NCI-H1048 (cell line): ENCODE data around the gene MPV17.
"Not testable (repeated sequence)": the region's sequence is repeated elsewhere in the genome, so short reads cannot be mapped to it uniquely, and the experiment has no call there.

Source experiments
- DNase-seq: peaks from one replicate; lab custom pipeline; 2025; lab: John Stamatoyannopoulos, UW

Gene MPV17, protein sequence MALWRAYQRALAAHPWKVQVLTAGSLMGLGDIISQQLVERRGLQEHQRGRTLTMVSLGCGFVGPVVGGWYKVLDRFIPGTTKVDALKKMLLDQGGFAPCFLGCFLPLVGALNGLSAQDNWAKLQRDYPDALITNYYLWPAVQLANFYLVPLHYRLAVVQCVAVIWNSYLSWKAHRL

GRCh38 chr2:27322766-27323595 is at the start of gene MPV17:
Gene MPV17, minus strand, starts transcription at chr2:27323097. Its CDS starts 580 bp downstream, at chr2:27322517.
- DNase-seq = peak; percentile 76

DNA sequence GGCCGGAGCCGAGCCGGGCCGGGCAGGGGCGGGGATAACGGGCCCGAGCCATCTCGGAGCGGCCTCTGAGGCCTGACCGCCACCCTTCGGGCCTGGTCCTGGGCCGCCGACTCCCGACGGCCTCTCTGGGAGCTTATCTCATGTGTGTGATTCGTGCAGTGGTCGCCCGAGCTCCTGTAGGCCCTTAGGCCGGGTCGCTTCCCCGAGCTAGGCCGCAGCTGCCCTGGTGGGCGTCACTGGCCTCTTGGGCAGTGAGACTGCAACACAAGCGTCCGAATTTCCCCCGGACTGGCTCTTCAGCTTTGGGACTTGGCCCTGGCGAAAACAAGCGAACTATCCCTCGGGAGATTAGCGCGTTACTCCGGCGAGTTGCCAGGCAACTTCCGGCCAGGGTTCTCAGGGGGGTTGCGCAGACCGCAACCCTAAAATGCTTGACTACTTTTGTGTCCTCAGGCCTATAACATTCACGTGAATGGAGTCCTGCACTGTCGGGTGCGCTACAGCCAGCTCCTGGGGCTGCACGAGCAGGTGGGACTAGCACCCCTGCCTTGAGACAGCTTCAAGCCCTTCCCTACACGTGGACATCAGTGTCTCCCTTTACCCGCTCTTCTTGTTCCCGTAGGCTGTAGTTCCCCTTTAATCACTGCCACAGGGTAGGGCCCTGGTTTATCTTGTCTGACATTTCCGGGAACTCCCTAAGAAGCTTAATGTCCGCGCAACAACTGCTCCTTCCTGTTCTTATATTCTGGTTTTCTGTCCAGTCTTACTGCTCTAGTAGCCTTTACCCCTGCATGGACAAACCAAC is 48.1 kb upstream of the MPV17 start:
- DNase-seq = no peak

GRCh38 chr2:27370026-27370815 is 47.3 kb upstream of the MPV17 start, which contains the start of the genes EIF2B4 and SNX17:
Gene EIF2B4, minus strand, starts transcription at chr2:27370338. Its CDS starts 24 bp downstream, at chr2:27370314.
Gene SNX17, plus strand, starts transcription at chr2:27370616. Its CDS starts 128 bp downstream, at chr2:27370744.
- DNase-seq = peak; percentile 95

DNA sequence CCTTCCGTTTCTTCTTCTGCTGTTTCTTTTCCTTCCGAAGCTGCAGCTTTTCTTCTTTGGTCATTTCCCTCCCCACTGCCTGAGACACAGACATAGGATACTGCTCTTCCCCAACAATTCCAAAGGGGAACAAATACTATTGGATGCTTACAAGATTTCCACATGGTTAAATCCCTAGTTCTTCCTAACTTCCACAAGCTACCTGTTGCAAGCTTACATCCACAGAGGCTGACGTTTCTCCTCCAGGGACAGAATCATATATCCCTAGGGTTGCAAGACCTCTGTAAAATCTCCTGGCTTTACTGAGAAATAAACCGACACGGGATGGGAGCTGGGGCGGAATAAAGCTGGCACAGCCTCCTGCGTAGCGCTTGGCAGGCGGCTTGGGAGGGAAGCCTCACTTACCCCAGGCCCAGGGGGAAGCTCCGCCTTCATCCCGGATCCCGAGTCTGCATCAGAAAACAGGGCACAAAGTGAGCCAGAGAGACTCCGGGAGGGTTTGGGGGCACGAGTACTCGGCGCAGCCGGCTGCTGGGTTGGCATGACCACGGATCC is 46.7 kb upstream of the MPV17 start:
- peak; percentile 36 for DNase-seq

- no peak for DNase-seq
These were observed 41.0 kb upstream of the MPV17 start for GRCh38 chr2:27363933-27364332.

DNA sequence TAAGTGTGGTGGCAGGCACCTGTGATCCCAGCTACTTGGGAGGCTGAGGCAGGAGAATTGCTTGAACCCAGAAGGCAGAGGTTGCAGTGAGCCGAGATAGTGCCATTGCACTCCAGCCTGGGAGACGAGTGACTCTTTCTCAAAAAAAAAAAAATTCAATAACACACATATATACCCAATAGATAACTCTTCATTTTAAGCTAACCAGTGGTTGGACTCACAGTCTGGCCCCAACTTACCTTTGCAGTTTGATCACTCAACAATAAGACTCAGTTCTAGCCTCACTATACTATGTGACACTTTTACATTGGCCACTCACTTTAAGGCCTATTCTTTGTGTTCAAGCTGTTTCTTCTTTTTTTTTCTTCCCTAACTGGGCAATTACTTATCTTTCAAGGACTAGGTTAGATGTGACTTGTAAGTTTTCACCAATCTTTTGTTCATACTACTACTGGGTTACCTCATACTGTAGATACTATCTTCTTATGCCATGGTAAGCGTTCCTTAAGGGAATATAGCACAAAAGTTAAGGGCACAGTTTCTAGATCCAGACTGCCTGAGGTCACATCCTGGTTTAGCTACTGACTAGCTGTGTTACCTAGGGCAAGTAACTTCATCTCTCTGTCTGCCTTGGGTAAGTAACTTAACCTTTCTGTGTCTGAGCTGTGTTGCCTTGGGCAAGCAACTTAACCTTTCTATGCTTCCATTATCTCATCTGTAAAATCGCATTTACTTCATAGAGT is 40.0 kb upstream of the MPV17 start:
- DNase-seq = no peak

DNA sequence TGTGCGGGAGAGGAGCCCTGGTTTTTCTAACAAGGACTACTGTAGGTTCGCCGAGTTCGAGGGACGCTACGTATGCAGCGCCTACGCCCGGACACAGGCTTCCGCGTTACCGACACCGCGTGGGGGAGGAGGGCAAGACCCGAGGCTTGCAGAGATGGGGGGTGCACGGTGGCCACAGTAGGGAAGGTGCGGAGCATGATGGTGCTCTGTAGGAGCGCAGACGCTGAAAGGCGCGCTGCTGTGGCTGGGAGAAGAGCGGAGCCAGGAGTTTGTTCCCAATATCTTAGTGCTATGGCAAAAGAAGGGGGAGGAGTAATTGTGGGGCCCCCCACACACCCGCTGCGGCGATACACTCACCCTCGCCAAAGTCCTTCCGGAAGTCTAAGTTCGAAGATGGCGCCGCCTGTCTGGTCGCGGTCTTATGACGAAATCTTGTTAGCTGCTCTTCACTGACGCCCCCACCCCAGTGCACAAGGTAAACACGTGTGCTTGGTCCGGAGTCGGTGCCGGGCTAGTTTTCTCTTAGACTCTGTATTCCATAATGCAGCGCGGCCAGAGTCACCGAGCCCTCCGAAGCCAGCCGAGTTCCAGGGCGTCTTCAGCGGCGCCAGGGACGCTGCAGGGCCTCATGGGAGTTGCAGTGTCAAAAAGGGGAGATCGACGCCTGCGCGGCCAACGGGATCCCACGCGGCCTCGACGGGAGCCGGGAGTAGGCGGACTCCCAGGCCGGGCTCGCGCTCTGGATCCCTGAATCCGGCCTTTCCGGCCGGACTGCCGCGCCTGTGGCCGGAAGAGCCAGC is 33.7 kb upstream of the MPV17 start, which contains the start of gene GTF3C2:
Gene GTF3C2 (minus strand): TSS at position 383 of the 800 bp plus-strand sequence. CDS start 13,210 bp downstream, outside the sequence.
- DNase-seq = peak; percentile 94

DNA sequence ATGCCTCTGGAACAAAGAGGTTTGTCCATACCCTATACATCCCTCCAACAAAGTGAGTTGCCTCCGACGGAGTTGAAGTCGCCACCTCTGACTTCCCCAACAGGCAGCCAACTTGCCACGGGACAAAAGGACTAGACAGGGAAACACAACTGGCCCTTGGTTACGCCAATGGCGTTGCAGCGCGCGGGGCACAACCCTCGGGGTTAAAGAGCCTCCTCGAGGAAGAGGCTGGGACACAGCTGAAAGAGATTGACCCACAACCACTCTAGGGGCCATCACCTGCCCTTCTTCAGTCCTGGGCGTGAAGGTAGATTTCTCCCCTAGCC is 33.1 kb upstream of the MPV17 start:
- DNase-seq = no peak

GRCh38 chr2:27354597-27354927 is 31.7 kb upstream of the MPV17 start:
- DNase-seq = no peak

DNA sequence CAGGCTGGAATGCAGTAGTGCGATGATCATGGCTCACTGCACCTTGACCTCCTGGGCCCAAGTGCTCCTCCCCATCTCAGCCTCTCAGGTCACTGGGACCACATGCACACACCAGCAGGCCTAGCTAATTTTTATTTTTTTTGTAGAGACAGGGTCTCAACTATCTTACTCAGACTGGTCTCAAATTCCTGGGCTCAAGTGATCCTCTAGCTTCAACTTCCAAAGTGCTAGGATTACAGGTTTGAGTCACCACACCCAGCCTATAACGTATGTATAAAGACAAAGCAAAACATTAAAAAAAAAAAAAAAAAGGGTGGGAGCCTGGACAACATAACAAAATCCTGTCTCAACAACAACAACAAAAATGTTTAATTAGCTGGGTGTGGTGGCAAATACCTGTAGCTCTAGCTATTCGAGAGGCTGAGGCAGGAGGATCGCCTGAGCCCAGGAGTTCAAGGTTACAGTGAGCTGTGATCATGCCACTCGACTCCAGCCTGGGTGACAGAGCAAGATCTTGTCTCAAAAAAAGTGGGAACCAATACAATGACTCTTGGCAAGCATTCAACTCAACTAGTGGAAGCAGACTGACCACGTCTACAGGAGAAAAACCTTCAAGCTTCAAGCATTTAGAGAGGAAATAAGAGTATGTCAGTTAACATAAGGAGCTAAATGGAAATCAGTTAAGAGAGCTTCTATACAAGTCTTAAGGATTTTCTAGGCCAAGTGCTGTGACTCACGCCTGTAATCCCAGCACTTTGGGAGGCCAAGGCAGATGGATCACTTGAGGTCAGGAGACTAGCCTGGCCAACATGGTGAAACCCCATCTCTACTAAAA is 31.1 kb upstream of the MPV17 start:
- DNase-seq = no peak

DNA sequence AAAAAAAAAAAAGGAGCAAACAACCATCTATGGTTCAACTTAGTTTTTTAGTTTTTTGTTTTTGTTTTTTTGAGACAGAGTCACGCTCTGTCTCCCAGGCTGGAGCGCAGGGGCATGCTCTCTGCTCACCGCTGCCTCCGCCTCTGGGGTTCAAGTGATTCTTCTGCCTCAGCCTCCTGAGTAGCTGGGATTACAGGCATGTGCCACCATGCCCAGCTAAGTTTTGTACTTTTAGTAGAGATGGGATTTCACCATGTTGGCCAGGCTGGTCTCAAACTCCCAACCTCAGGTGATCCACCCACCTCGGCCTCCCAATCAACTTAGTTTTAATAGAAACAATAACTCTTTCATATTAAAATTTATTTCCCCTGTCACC is 30.5 kb upstream of the MPV17 start:
- not testable (repeated sequence) for DNase-seq

GRCh38 chr2:27351802-27352598 is 29.1 kb upstream of the MPV17 start:
- DNase-seq = no peak

DNA sequence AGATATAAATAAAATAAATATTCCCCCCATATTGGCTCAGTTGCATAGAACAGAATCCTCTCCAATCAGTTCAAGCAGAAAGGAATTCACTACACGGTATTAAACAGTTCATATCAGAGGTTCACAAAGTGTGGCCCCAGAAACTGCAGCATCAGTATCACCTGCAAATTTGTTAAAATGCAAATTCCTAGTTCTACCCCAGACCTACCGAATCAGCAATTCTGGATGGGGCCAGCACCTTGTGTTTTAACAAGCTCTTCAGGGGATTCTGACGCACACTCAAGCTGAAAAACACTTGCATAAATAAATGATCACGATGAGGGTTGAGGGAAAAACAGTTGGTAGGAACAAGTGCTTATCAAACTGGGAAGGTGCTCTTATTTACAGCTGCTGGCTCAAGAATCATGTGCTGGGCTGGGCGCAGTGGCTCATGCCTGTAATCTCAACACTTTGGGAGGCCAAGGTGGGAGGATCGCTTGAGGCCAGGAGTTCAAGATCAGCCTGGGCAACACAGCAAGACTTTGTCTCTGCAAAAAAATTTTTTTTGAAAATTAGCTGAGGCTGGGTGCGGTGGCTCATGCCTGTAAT is 27.3 kb upstream of the MPV17 start:
- DNase-seq = no peak

- no peak for DNase-seq
These were observed 24.7 kb upstream of the MPV17 start for GRCh38 chr2:27347641-27348040.

- no peak for DNase-seq
These were observed 13.3 kb upstream of the MPV17 start for GRCh38 chr2:27336173-27336572.

GRCh38 chr2:27335311-27335710 is 12.4 kb upstream of the MPV17 start:
- no peak for DNase-seq

GRCh38 chr2:27324720-27325119 is 1.8 kb upstream of the MPV17 start:
- no peak for DNase-seq
